Tongue (tissue), 2 donors: ENCODE measurements around the gene HSD17B8. TPM values are rescaled to one million over a fixed set of nuclear protein-coding genes. Genes with fewer than 3 reads are reported as not detected.

Experiments used
- DNase-seq: peaks from one replicate; pipeline ENCODE4 v3.0.0-alpha.2; 2015
- total RNA-seq: library from RNA; depleted of rRNA; stranded (reverse); fragments of >200 nt; gene quantifications from one replicate; pipeline ENCODE4 v1.2.3, GENCODE V29; 2014

HSD17B8 gene
- 24.7 TPM for total RNA-seq

GRCh38 chr6:33204415-33205190 is at the start of gene HSD17B8:
Gene HSD17B8 (plus strand): TSS chr6:33204655. CDS start chr6:33204669, 14 bp downstream.
- peak; percentile 97 for DNase-seq

- DNase-seq, result no peak
These were observed 47.9 kb upstream of the HSD17B8 start for GRCh38 chr6:33156561-33156960.

- no peak for DNase-seq
These were observed 47.5 kb upstream of the HSD17B8 start for GRCh38 chr6:33156964-33157363.

GRCh38 chr6:33160096-33160495 is 44.4 kb upstream of the HSD17B8 start:
- no peak for DNase-seq

GRCh38 chr6:33160728-33161344 is 43.6 kb upstream of the HSD17B8 start:
- peak; percentile 85 for DNase-seq

GRCh38 chr6:33161354-33162331 is 42.8 kb upstream of the HSD17B8 start:
- DNase-seq, result peak; percentile 82

GRCh38 chr6:33163540-33163939 is 40.9 kb upstream of the HSD17B8 start:
- DNase-seq, result no peak

- DNase-seq, result no peak
These were observed 40.3 kb upstream of the HSD17B8 start for GRCh38 chr6:33164176-33164575.

GRCh38 chr6:33164665-33165373 is 39.6 kb upstream of the HSD17B8 start:
- no peak for DNase-seq

- no peak for DNase-seq
These were observed 38.7 kb upstream of the HSD17B8 start for GRCh38 chr6:33165581-33166258.

GRCh38 chr6:33166363-33166762 is 38.1 kb upstream of the HSD17B8 start:
- DNase-seq, result no peak

GRCh38 chr6:33166811-33167210 is 37.6 kb upstream of the HSD17B8 start:
- no peak for DNase-seq

GRCh38 chr6:33167374-33168283 is 36.8 kb upstream of the HSD17B8 start:
- no peak for DNase-seq

GRCh38 chr6:33168284-33168601 is 36.2 kb upstream of the HSD17B8 start:
- no peak for DNase-seq

GRCh38 chr6:33168639-33169038 is 35.8 kb upstream of the HSD17B8 start:
- no peak for DNase-seq

GRCh38 chr6:33169291-33170175 is 34.9 kb upstream of the HSD17B8 start:
- DNase-seq, result no peak

- no peak for DNase-seq
These were observed 34.1 kb upstream of the HSD17B8 start for GRCh38 chr6:33170176-33171015.
